Memory B cell (primary cell): ENCODE measurements around the gene SLC2A6.

Experiments used
- ATAC-seq: fragments of 150-1000 bp; cut with Tn5 transposase; 2 replicates; pipeline ENCODE4 v1.10.0; 2021; ENCODE audit warnings: low read depth, mild to moderate bottlenecking, moderate library complexity
- DNase-seq, 2 donors: peaks; one replicate each; pipeline ENCODE4 v3.0.0; 2022; ENCODE audit warnings: low spot score in 2 of 2
- H3K27ac Mint-ChIP-seq: one replicate; pipeline ENCODE4 v1.8.0; 2022; ENCODE audit warnings: mild to moderate bottlenecking, moderate library complexity, mixed read lengths
- H3K27me3 Mint-ChIP-seq: one replicate; pipeline ENCODE4 v1.8.0; 2022; ENCODE audit warnings: mixed read lengths
- H3K36me3 Mint-ChIP-seq: one replicate; pipeline ENCODE4 v1.8.0; 2022; ENCODE audit warnings: mild to moderate bottlenecking, mixed read lengths
- H3K4me1 Mint-ChIP-seq: one replicate; pipeline ENCODE4 v1.8.0; 2022; ENCODE audit warnings: mixed read lengths
- H3K4me3 Mint-ChIP-seq: one replicate; pipeline ENCODE4 v1.8.0; 2022; ENCODE audit warnings: mild to moderate bottlenecking, moderate library complexity, mixed read lengths
- H3K9me3 Mint-ChIP-seq: one replicate; pipeline ENCODE4 v1.8.0; 2022; ENCODE audit warnings: mixed read lengths

The SLC2A6 gene

DNA sequence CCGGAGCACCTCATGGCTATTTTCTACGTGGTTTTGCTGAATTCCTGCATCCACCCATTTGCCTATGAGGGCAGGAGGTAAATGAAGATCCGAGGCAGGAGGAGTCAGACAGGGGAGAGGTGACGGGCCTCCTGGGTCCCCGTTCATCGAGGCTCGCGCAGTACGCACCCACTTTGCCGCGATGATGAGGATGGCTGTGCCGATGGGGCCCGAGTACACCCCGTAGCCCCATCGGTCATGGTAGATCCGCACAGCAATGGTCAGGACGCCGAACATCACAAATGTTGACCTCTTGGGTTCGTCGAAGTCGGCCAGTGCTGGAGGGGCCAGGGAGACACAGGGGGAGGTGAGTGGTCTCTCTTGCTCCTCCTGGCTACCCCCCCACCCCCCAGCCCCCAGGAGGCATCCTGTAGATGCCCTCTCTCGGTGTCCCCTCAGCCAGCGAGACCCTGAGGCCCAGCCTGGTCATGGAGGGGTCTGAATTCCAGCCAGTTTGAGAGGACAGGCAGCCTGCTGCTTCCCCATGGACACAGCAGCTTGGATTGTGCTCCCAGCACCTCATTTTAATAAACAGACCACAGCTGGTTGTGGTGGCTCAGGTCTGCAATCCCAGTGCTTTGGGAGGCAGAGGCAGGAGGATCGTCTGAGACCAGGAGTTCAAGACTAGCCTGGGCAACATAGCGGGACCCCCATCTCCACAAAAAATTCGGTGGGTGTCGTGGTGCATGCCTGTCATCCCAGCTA is 40.0 kb upstream of the SLC2A6 start:
- H3K27ac Mint-ChIP-seq = no peak overlapping the region
- no peaks in the 10 kb centered on the region for H3K9me3 Mint-ChIP-seq
- no peaks in the 10 kb centered on the region for H3K4me1 Mint-ChIP-seq
- no peak overlapping the region for H3K4me3 Mint-ChIP-seq
- ATAC-seq = no peak
- DNase-seq = no peak
- no peaks in the 10 kb centered on the region for H3K36me3 Mint-ChIP-seq
- H3K27me3 Mint-ChIP-seq = peaks cover 14% of the 10 kb centered on the region

DNA sequence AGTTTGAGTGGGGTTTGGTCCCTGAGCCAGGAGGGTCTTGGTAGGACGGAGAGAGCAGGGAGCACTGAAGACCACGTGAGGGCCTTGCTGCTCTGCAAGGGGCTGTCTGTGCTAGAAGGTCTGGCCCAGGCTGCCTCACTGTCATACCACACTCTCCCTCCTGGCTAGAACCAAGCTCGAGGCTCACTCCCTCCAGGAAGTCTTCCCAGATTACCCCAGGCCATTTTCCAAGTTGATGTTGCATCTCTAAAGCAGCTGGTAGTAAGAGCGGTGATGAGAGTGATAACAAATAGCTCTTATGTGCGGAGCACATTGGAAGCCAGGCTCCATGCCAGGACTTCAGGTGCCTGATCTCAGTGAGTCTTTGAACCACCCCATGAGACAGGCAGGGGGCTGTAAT is 39.3 kb upstream of the SLC2A6 start:
- peaks cover 10% of the 10 kb centered on the region for H3K27me3 Mint-ChIP-seq
- H3K9me3 Mint-ChIP-seq = no peaks in the 10 kb centered on the region
- no peaks in the 10 kb centered on the region for H3K36me3 Mint-ChIP-seq
- H3K27ac Mint-ChIP-seq = no peak overlapping the region
- DNase-seq = no peak
- no peak overlapping the region for H3K4me3 Mint-ChIP-seq
- no peaks in the 10 kb centered on the region for H3K4me1 Mint-ChIP-seq
- no peak for ATAC-seq

DNA sequence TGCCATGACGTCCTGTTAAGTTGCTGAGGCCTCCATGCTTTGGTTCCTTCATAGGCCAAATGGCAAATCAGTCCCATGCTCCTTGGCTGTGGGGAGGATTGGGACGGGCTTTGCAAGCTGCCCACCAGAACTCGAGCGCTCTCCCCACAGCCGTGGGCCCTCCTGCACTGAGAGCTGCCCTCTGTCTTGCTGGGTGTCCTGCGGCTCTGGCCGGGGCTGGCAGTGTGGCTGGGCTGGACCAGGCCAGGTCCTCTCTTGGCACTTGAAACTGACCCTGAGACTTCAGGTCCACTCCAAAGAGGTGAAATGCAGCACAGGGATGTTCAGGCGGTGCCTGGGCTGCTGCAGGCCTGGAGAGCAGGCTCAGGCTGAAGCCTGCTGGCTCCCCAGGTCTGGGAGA is 38.8 kb upstream of the SLC2A6 start:
- DNase-seq (no peak), ATAC-seq (no peak)
- Mint-ChIP-seq H3K27ac (no peak overlapping the region), H3K9me3 (no peaks in the 10 kb centered on the region), H3K27me3 (peaks cover 10% of the 10 kb centered on the region), H3K4me3 (no peak overlapping the region), H3K36me3 (no peaks in the 10 kb centered on the region), H3K4me1 (no peaks in the 10 kb centered on the region)

DNA sequence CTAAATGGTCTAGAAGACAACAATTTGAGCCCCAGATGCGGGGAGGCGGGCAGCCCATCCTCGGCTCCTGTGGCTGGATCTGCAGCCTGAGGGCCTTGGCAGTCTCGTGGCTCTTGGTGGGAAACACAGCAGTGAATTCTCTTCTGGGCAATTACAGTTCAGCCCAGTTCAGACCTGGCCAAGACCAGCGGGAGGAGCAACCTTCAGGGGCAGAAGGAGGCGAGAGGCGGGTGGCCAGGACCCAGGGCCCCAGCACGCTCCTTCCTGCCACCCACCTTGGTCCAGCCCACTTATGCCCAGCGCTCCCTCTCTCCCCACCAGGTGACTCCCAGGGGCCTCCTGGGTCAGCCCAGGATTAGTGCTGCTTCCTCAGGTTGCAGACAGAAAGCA is 38.1 kb upstream of the SLC2A6 start:
- Mint-ChIP-seq H3K9me3 (no peaks in the 10 kb centered on the region), H3K27ac (no peak overlapping the region), H3K27me3 (peaks cover 9% of the 10 kb centered on the region), H3K4me3 (no peak overlapping the region), H3K36me3 (no peaks in the 10 kb centered on the region), H3K4me1 (no peaks in the 10 kb centered on the region)
- DNase-seq = no peak
- ATAC-seq = no peak

DNA sequence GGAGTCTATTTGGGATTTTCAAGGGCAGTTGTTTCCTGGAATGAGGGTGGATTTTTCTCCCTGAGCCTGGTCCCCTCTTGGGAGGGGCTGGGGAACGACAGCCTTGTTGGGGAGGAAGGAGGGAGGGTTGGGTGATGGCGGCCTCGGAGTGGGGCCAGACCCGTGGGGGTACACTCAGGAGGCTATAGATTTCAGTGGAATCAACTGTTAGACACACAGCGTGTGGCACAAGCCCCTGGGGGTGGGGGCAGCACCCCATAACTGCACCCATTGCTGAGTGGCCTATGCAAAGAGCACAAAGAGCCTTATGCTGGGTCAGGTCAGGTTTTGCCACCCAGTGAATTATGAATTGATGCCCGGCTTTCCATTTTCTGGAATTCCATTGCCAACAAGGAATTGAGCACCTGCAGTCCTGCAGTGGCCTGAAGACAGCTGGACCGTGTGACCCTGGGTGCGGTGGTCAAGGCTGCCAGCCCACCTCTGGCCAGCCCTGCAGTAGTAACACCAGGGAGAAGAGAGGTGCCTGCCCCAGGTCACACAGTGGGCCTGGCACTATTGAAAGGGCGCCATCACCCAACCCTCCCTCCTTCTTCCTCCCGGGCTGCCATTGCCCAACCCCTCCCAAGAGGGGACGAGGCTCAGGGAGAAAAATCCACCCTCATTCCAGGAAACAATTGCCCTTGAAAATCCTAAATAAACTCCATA is 37.5 kb upstream of the SLC2A6 start:
- ATAC-seq (no peak), DNase-seq (no peak)
- H3K27ac Mint-ChIP-seq = no peak overlapping the region
- no peaks in the 10 kb centered on the region for H3K9me3 Mint-ChIP-seq
- no peak overlapping the region for H3K4me3 Mint-ChIP-seq
- no peaks in the 10 kb centered on the region for H3K4me1 Mint-ChIP-seq
- H3K36me3 Mint-ChIP-seq = no peaks in the 10 kb centered on the region
- peaks cover 9% of the 10 kb centered on the region for H3K27me3 Mint-ChIP-seq

DNA sequence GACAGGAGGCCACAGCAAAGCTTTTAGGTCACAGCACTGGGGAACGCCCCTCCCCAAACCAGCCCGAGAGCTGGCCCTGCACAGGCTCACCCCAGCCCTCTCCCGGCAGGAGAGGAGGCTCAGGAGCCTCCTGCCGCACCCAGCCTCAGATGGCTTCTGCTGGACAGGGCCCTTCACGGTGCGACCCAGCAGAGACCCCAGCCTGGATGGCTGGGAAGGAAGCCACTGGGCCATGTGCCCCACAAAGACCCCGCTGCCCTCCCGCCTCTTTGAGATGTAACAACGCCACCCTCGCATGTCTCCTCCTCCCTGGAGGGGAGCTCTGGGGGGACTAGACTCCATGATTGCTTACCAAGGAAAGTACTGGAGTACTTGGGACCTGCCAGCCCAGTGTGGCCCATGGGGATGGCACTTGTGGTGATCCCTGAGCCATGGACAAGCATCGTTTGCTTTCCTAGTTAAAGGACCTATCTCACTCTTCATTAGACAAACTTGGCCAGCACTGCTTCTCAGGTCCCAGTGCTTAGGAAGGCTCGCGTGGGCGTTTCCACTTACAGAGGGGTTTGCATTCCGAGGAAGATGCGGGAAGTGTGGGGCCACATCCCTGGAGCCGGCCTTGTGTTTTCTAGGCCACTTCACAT is 36.8 kb upstream of the SLC2A6 start:
- no peak for DNase-seq
- Mint-ChIP-seq H3K4me3 (no peak overlapping the region), H3K4me1 (no peaks in the 10 kb centered on the region), H3K36me3 (no peaks in the 10 kb centered on the region), H3K27ac (no peak overlapping the region), H3K9me3 (no peaks in the 10 kb centered on the region), H3K27me3 (peaks cover 9% of the 10 kb centered on the region)
- ATAC-seq = no peak

DNA sequence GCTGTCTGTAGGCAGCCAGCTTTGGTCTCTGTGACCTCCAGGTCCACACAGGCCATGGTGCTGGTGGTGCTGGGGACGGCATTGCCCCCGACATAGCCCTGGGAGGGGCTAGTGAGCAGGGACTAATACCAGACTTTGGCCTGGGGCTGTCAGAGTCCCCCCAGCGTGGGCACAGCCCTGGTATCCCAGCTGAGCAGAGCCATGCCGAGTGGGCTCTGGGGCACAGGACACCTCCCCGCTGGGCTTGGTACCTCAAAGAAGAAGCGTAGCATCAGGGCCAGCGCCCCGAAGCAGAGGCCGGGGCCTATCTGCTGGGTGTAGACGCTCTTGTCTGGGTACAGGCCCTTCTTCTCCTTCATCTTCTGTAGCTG is 36.3 kb upstream of the SLC2A6 start:
- Mint-ChIP-seq H3K9me3 (no peaks in the 10 kb centered on the region), H3K27ac (no peak overlapping the region), H3K4me3 (no peak overlapping the region), H3K36me3 (no peaks in the 10 kb centered on the region), H3K27me3 (peaks cover 9% of the 10 kb centered on the region), H3K4me1 (no peaks in the 10 kb centered on the region)
- ATAC-seq (no peak), DNase-seq (no peak)

DNA sequence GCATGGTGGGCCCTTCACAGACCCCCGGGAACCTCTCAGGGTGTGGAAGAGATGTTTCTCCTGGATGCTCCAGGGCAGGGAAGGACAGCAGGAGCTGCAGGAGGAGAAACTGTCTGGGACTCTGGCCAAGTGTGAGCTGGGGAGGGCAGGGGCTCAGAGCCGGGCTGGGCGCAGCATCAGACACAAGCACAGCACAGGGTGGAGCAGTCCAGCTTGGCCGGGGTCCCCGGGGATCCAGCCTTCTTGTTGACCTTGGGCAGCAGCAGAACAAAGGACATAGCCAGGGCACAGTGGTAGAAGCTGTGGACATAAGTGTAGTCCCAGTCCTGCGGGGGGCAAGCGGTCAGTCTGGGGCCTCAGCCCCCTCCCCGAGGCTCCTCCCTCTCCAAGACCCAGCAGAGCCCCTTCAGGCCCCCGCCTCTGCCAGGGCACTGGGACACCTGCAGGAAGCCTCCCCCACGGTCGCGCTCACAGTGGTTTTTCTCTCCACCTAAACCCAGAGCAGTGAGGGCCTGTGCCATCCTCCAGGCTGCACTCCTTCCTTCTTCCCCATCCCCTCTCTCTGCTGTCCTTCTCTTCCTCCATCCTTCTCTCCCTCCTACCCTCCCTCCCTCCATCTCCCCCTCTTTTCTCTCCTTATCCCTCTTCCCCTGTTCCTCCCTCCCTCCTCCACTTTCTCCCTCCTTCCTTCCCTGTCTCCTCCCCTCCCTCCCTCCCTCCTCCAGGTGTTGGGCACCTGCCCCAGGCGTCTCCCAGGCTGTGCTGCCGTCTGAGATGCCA is 35.8 kb upstream of the SLC2A6 start:
- ATAC-seq (no peak), DNase-seq (no peak)
- Mint-ChIP-seq H3K9me3 (no peaks in the 10 kb centered on the region), H3K27me3 (peaks cover 9% of the 10 kb centered on the region), H3K4me3 (no peak overlapping the region), H3K4me1 (no peaks in the 10 kb centered on the region), H3K27ac (no peak overlapping the region), H3K36me3 (no peaks in the 10 kb centered on the region)

DNA sequence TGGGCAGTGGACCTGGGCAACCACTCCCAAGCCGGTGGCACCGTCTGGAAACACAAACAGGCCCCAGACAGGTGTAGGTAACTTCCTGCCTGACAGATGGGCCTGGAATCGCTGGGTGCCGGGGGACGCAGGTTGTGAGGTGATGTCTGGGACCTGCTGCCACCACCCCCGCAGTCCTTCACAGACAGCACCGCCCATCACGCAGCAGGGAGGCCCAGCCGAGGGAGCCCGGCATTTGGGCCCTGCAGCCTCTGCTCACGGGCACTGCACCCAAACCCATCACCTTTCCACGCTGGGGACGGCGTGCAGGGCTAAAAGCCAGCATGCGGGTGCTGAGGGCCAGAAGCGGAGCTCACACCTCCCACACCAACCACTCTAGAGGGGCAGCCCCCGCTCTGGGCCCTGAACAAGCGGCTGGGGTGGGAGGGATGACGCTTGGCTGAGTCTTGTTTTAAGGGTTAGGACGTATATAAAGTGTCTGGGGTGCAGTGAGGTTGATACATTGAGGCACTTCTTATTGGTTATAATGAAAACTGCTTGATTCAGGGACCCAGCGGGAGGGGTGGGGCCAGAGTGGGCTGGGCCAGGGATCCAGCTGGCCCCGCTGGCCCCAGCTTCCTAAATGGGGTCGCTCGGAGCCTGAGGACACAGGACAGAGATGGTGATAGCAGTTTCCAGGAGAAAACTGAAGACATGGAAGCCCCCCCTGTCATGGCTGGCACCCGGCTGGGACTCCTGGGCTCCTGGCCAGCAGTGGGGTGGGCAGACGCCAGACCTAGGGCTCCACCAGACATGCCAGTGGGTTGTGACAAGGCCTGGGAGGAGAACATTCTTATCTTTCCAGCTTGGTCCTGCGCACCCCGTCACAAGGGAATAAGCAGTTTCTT is 34.6 kb upstream of the SLC2A6 start:
- Mint-ChIP-seq H3K27ac (no peak overlapping the region), H3K36me3 (no peaks in the 10 kb centered on the region), H3K9me3 (no peaks in the 10 kb centered on the region), H3K4me3 (no peak overlapping the region), H3K27me3 (peaks cover 6% of the 10 kb centered on the region), H3K4me1 (no peaks in the 10 kb centered on the region)
- no peak for DNase-seq
- ATAC-seq = no peak

DNA sequence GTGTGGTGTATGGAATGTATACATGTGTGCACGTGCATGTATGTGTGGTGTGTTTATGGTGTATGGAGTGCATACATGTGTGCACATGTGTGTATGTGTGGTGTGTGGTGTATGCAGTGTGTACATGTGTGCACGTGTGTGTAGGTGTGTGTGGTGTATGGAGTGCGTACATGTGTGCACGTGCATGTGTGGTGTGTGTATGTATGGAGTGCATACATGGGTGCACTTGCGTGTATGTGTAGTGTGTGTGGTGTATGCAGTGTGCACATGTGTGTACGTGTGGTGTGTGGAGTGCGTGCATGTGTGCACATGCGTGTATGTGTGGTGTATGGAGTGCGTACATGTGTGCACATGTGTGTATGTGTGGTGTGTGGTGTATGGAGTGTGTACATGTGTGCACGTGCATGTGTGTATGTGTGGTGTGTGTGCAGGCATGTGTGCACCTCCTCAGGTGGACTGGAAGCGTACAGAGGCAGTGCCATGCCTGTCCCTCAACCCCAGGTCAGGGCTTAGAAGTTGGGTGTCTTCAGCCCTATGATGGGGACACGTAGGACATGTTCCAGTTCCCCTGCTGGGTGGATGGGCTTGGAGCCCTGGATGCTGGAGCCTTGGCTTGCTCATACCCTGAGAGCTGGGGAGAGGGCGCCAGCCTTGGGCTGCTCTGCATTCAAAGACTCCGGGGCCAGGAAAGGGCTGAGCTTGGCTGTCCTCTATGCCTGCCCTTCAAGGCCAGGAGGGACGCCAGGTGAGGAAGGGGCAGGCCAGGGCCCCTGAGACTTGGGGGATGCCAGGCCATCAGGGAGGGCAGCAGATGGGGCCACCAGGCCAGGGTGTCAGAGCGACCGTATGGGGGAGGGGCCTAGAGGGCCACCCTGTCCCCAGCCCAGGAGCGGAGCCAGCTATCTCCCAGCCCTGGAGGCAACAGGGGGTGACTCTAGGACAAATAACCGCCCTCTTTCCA is 33.6 kb upstream of the SLC2A6 start:
- H3K4me3 Mint-ChIP-seq = no peak overlapping the region

DNA sequence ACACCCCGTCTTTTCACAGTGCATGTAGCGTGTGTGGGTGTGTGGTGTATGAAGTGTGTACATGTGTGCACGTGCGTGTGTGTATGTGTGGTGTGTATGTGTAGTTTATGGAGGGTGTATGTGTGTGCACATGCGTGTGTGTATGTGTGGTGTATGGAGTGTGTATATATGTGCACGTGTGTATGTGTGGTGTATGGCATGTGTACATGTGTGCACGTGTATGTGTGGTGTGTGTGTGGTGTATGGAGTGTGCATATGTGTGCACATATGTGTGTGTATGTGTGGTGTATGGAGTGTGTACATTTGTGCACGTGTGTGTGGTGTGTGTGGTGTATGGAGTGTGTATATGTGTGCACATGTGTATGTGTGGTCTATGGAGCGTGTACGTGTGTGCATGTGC is 32.7 kb upstream of the SLC2A6 start:
- Mint-ChIP-seq H3K36me3 (no peaks in the 10 kb centered on the region), H3K27me3 (peaks cover 9% of the 10 kb centered on the region), H3K4me3 (no peak overlapping the region), H3K4me1 (no peaks in the 10 kb centered on the region), H3K9me3 (no peaks in the 10 kb centered on the region), H3K27ac (no peak overlapping the region)
- ATAC-seq (no peak), DNase-seq (no peak)

More for the DNA sequence above, 33.6 kb upstream of the SLC2A6 start:
- H3K4me1 Mint-ChIP-seq = no peaks in the 10 kb centered on the region
- no peak overlapping the region for H3K27ac Mint-ChIP-seq
- ATAC-seq (no peak), DNase-seq (no peak)
- H3K36me3 Mint-ChIP-seq = no peaks in the 10 kb centered on the region
- H3K27me3 Mint-ChIP-seq = peaks cover 6% of the 10 kb centered on the region
- no peaks in the 10 kb centered on the region for H3K9me3 Mint-ChIP-seq

DNA sequence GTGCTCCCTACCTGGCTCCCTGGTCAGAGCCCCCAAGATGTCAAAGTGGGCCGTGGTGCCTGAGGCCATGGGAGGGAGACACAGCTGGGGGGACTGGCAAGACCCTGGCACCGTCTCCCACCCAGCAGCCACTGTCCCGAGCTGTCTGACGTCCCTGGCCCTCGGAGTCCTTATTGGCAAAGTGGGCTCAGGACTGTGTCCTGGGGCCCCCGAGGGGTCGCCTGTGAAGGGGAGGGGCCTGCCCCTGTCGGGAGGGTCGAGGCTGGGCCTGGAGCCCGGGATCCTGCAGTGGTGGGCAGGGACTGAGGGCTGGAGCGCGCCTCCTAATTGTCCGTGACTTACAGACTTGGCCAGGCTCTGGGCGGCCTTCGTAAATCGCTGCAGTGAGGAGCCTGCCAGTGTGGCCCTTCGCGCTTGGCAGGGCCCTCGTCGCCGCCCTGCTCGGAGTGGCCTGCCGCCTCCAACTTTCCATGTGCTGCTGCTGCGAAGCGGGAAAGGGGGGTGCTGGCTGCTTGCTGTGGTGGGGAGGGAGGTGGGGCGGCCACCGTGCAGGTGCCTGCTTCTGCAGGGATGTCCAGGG is 32.1 kb upstream of the SLC2A6 start:
- no peaks in the 10 kb centered on the region for H3K9me3 Mint-ChIP-seq
- DNase-seq = no peak
- H3K27ac Mint-ChIP-seq = no peak overlapping the region
- ATAC-seq = no peak
- no peaks in the 10 kb centered on the region for H3K4me1 Mint-ChIP-seq
- H3K27me3 Mint-ChIP-seq = peaks cover 9% of the 10 kb centered on the region
- no peaks in the 10 kb centered on the region for H3K36me3 Mint-ChIP-seq
- no peak overlapping the region for H3K4me3 Mint-ChIP-seq
